Measurements from ENCODE around the gene ITGB3. TPM values are rescaled to one million over a fixed set of nuclear protein-coding genes. Genes with fewer than 3 reads are reported as not detected.

Gene ITGB3
- total and polyA plus RNA-seq, 2 of the 8 experiments (the other 6 are each of a cell fraction or from before 2014, with no cell fraction given) = 0.08 to 0.09 TPM

DNA sequence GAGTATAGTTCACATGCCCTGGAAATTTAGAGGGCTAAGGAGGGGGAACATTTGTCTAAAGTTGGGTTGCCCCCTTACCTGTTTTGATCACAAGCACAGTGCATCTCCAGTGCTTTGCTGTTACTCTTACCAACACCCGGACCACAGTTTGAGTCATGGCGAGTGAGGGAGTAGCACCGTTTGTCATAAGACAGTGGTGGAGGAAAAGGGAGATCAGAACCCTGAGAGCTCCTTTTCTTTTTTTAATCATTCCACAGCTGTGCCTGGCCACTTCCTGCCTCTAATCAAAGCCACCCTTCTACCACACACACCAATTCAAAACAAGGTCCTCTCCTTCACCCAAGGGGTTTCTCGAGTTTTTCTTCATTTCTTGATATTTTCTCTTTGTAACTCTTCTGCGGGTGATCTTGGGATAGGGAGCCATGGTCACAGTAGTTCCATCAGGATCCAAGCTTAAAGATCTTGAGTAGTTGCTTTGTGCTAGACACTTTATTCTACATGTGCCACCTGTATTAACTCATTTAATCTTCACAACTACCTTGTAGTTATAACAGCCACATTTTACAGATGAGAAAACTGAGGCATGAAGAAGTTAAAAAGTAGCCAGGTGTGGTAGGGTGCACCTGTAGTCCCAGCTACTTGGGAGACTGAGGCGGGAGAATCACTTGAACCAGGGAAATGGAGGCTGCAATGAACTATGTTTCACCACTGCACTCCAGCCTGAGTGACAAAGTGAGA lies 49.5 kb upstream of the ITGB3 start:
- Histone ChIP-seq H4K5ac (ENCODE audit: insufficient read length, low read depth, low read length) (no peak overlapping the region), H3K9ac (replicated peaks in 1 of 4; ENCODE audit: extremely low read depth in 1 of 4, low read depth in 3 of 4, low read length in 3 of 4) (no peak overlapping the region), H4K91ac (replicated peaks; ENCODE audit: insufficient read length, low read length) (no peak overlapping the region), H4K8ac (ENCODE audit: extremely low read depth, insufficient read depth, low read length) (no peak overlapping the region), H3K14ac (ENCODE audit: insufficient read length) (no peak overlapping the region), H3K18ac (ENCODE audit: extremely low read depth, low read length) (no peak overlapping the region), H3K4me1 (replicated peaks in 1 of 4; ENCODE audit: control insufficient read depth in 3 of 4, insufficient read depth in 4 of 4, low read length in 3 of 4) (peaks cover 0 to 3% (median 1%) of the 10 kb centered on the region in 4 experiments; a peak in 2 of 7 replicates), H2BK20ac (ENCODE audit: low read length) (no peak overlapping the region), H2AFZ (ENCODE audit: low read length) (0 out of 2 replicates have a peak overlapping the region, but pooled peaks have one; percentile 16), H3K36me3 (ENCODE audit: control insufficient read depth in 2 of 4, insufficient read depth in 4 of 4, low read length in 3 of 4) (no peaks in the 10 kb centered on the region), H3K27ac (ENCODE audit: low read depth, low read length) (no peak overlapping the region), H2BK5ac (ENCODE audit: low read depth, low read length) (no peak overlapping the region), H3K79me1 (ENCODE audit: low read depth, low read length) (no peaks in the 10 kb centered on the region), H3K79me2 (ENCODE audit: control insufficient read depth in 1 of 2, insufficient read depth in 2 of 2, low read length in 2 of 2) (no peaks in the 10 kb centered on the region), H2AK5ac (ENCODE audit: low read depth, low read length) (no peak overlapping the region), H3K9me3 (ENCODE audit: insufficient read depth in 2 of 2, low read depth in 1 of 2, low read length in 1 of 2) (no peaks in the 10 kb centered on the region), H3K4ac (replicated peaks; ENCODE audit: insufficient read length, low read depth, low read length) (no peak overlapping the region), H3K4me3 (ENCODE audit: extremely low read depth in 1 of 4, insufficient read depth in 2 of 4, low read depth in 3 of 4, low read length in 4 of 4) (no peak overlapping the region), H3K23me2 (ENCODE audit: low read depth, low read length) (peaks cover 2% of the 10 kb centered on the region; the same call in 1 of the 2 replicates), H2BK120ac (replicated peaks; ENCODE audit: low read depth, low read length) (no peak overlapping the region), H4K20me1 (replicated peaks in 1 of 2; ENCODE audit: control insufficient read depth in 1 of 2, insufficient read depth in 2 of 2, low read length in 2 of 2) (no peaks in the 10 kb centered on the region), H2BK15ac (ENCODE audit: low read length) (no peak overlapping the region), H3K56ac (replicated peaks; ENCODE audit: insufficient read length, low read depth, low read length) (no peak overlapping the region), H3K23ac (ENCODE audit: insufficient read length) (no peak overlapping the region), H2BK12ac (ENCODE audit: low read depth, low read length) (no peak overlapping the region), H3K27me3 (replicated peaks in 1 of 4; ENCODE audit: control insufficient read depth in 3 of 4, extremely low read depth in 1 of 4, insufficient read depth in 3 of 4, low read length in 3 of 4) (no peaks in the 10 kb centered on the region; a peak in 1 of 7 replicates), H3K4me2 (ENCODE audit: insufficient read depth in 1 of 2, low read depth in 2 of 2, low read length in 2 of 2) (no peak overlapping the region)
- 95% methylated on average over 6 of the region's 6 CpGs; no CpG with 5 or more reads in 1 of the 2 experiments for WGBS, 2 experiments (ENCODE audit: extremely low coverage in 1 of 2, insufficient coverage in 1 of 2, insufficient read length in 1 of 2, insufficient replicate concordance in 2 of 2, low coverage in 1 of 2, low lambda C conversion rate in 2 of 2, missing lambda C conversion rate in 1 of 2)
- no peak for FAIRE-seq
- CTCF ChIA-PET (ENCODE audit: partially characterized antibody) = interaction anchor here (0.9 to 1.9 kb wide), 2 partner anchors 15 to 25 kb away, joined by 3 to 4 read pairs; no protein-coding TSS in a partner anchor
- DNase-seq (ENCODE audit: low read depth in 1 of 2, low spot score in 2 of 2) = no peak
- POLR2A ChIA-PET (ENCODE audit: partially characterized antibody) = no interaction called here
- TF ChIP-seq, protein P1, sequence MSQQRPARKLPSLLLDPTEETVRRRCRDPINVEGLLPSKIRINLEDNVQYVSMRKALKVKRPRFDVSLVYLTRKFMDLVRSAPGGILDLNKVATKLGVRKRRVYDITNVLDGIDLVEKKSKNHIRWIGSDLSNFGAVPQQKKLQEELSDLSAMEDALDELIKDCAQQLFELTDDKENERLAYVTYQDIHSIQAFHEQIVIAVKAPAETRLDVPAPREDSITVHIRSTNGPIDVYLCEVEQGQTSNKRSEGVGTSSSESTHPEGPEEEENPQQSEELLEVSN (IDR thresholded peaks at IDR 0.05) = no peak
- no peak for TF ChIP-seq PHF8 (conservative IDR thresholded peaks at IDR 0.05; ENCODE audit: low read depth, low read length)
- TF ChIP-seq CHD2 (IDR thresholded peaks at IDR 0.05; ENCODE audit: low read length) = no peak
- no peak for TF ChIP-seq RAD21 (IDR thresholded peaks at IDR 0.05 in 1 of 2, conservative IDR thresholded peaks at IDR 0.05 in 1 of 2; ENCODE audit: low read depth in 2 of 2, low read length in 2 of 2)
- no peak for TF ChIP-seq MAFK (IDR thresholded peaks at IDR 0.05; ENCODE audit: low read depth, low read length)
- no peak for TF ChIP-seq HDAC6 (IDR thresholded peaks at IDR 0.05; ENCODE audit: low read depth, low read length)
- no peak for TF ChIP-seq CBX8 (IDR thresholded peaks at IDR 0.05; ENCODE audit: borderline replicate concordance, low read depth, low read length)
